ENCODE results near the gene GTF3C1. TPM values are rescaled to one million over a fixed set of nuclear protein-coding genes. Genes with fewer than 3 reads are reported as not detected.

Gene GTF3C1
- total and polyA plus RNA-seq, 2 of the 13 experiments (the other 11 are each of a cell fraction or from before 2014, with no cell fraction given): 29.2 to 72.7 TPM

DNA sequence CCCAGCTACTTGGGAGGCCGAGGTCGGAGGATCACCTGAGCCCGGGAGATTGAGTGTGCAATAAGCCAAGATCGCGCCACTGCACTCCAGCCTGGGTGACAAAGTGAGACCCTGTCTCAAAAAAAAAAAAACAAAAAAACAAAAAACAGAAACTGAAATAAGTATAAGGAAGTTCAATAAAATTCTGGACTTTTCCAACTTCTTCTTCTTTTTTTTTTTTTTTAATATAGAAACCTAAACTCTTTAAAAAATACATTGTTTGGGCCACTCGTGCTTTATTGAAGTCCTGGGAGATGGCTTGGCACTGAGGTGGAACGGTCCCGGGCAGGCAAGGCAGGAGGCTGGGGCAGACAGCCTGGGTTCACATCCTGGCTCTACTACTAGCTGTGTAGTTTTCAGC is 37.0 kb upstream of the GTF3C1 start:
- intact Hi-C loops (cut with micrococcal nuclease; ENCODE audit: unreplicated experiment) (no loop called here), in situ Hi-C loops (cut with HindIII; ENCODE audit: extremely low pct_ligation_motif_present, low pct_unique_long_range_greater_than_20kb) (no loop called here)
- CTCF ChIA-PET (ENCODE audit: low intra/inter-chr PET ratio, low total read pairs): no interaction called here
- peak; percentile 40; the same call in 1 of the 2 replicates for TF ChIP-seq ZNF768 (CRISPR knock-in tag; IDR thresholded peaks at IDR 0.05)
- no peak for TF ChIP-seq CEBPB (IDR thresholded peaks at IDR 0.05; ENCODE audit: borderline replicate concordance, low read depth, low read length)
- H4K20me1 ChIP-seq (ENCODE audit: insufficient read depth, low read length): no peaks in the 10 kb centered on the region
- H3K79me2 ChIP-seq (ENCODE audit: insufficient read depth, low read length): no peaks in the 10 kb centered on the region
- H3K27me3 ChIP-seq (ENCODE audit: control insufficient read depth in 1 of 2, insufficient read depth in 2 of 2, low read length in 2 of 2): no peaks in the 10 kb centered on the region
- BruUV-seq (replicated peaks): no TSS peak
- H3K4me1 ChIP-seq (ENCODE audit: insufficient read depth, low read length): no peaks in the 10 kb centered on the region
- 84% methylated on average over 8 of the region's 8 CpGs for WGBS (ENCODE audit: low lambda C conversion rate)
- POLR2A ChIA-PET: no interaction called here
- H2AFZ ChIP-seq (ENCODE audit: low read length): no peak overlapping the region
- no peak overlapping the region for H3K4me2 ChIP-seq (ENCODE audit: low read depth, low read length)
- FAIRE-seq: no peak
- no peak for DNase-seq (ENCODE audit: low spot score)
- no peak overlapping the region for H3K9ac ChIP-seq (ENCODE audit: insufficient read depth, low read depth, low read length)
- no peak overlapping the region for H3K27ac ChIP-seq (ENCODE audit: extremely low read length, insufficient read depth, low read length)
- H3K9me3 ChIP-seq (ENCODE audit: low read length): no peaks in the 10 kb centered on the region
- H3K36me3 ChIP-seq (replicated peaks in 1 of 2; ENCODE audit: control insufficient read depth in 1 of 2, insufficient read depth in 2 of 2, low read length in 2 of 2): peaks cover 0 to 10% of the 10 kb centered on the region in 2 experiments; a peak in 1 of 5 replicates
- no peak for ATAC-seq
- H3K4me3 ChIP-seq (replicated peaks in 1 of 3; ENCODE audit: insufficient read depth in 1 of 3, low read depth in 2 of 3, low read length in 3 of 3): no peak overlapping the region

GRCh38 chr16:27585200-27585599 is 35.5 kb upstream of the GTF3C1 start:
- BruUV-seq (replicated peaks): no TSS peak
- Histone ChIP-seq H3K79me2 (ENCODE audit: insufficient read depth, low read length) (no peaks in the 10 kb centered on the region), H2AFZ (ENCODE audit: low read length) (no peak overlapping the region), H3K4me3 (replicated peaks in 1 of 3; ENCODE audit: insufficient read depth in 1 of 3, low read depth in 2 of 3, low read length in 3 of 3) (no peak overlapping the region), H3K9me3 (ENCODE audit: low read length) (no peaks in the 10 kb centered on the region), H3K36me3 (replicated peaks in 1 of 2; ENCODE audit: control insufficient read depth in 1 of 2, insufficient read depth in 2 of 2, low read length in 2 of 2) (peaks cover 0 to 8% of the 10 kb centered on the region in 2 experiments; a peak in 1 of 5 replicates), H3K27me3 (ENCODE audit: control insufficient read depth in 1 of 2, insufficient read depth in 2 of 2, low read length in 2 of 2) (no peaks in the 10 kb centered on the region), H3K9ac (ENCODE audit: insufficient read depth, low read depth, low read length) (no peak overlapping the region), H3K4me2 (ENCODE audit: low read depth, low read length) (no peak overlapping the region), H3K27ac (ENCODE audit: extremely low read length, insufficient read depth, low read length) (no peak overlapping the region), H4K20me1 (ENCODE audit: insufficient read depth, low read length) (no peaks in the 10 kb centered on the region), H3K4me1 (ENCODE audit: insufficient read depth, low read length) (peaks cover 2% of the 10 kb centered on the region)
- ChIA-PET CTCF (ENCODE audit: low intra/inter-chr PET ratio, low total read pairs) (no interaction called here), POLR2A (no interaction called here)
- WGBS (ENCODE audit: low lambda C conversion rate): 92% methylated on average over 5 of the region's 5 CpGs
- in situ Hi-C loops (cut with HindIII; ENCODE audit: extremely low pct_ligation_motif_present, low pct_unique_long_range_greater_than_20kb) (no loop called here), intact Hi-C loops (cut with micrococcal nuclease; ENCODE audit: unreplicated experiment) (no loop called here)
- TF ChIP-seq ZNF678 (CRISPR knock-in tag; IDR thresholded peaks at IDR 0.05) (no peak), ELK4 (CRISPR knock-in tag; IDR thresholded peaks at IDR 0.05; ENCODE audit: borderline replicate concordance) (no peak), TBL1XR1 (IDR thresholded peaks at IDR 0.05; ENCODE audit: borderline replicate concordance, low read length, partially characterized antibody) (no peak), ETS1 (CRISPR knock-in tag; IDR thresholded peaks at IDR 0.05) (no peak), ZNF354B (CRISPR knock-in tag; IDR thresholded peaks at IDR 0.05) (no peak), GABPB1 (CRISPR knock-in tag; IDR thresholded peaks at IDR 0.05) (no peak), JARID2 (CRISPR knock-in tag; IDR thresholded peaks at IDR 0.05; ENCODE audit: insufficient replicate concordance) (no peak), YEATS4 (CRISPR knock-in tag; IDR thresholded peaks at IDR 0.05; ENCODE audit: borderline replicate concordance) (no peak), ZIK1 (CRISPR knock-in tag; IDR thresholded peaks at IDR 0.05; ENCODE audit: borderline replicate concordance, low read depth) (no peak), ZBTB42 (CRISPR knock-in tag; IDR thresholded peaks at IDR 0.05) (no peak), ZBTB20 (CRISPR knock-in tag; IDR thresholded peaks at IDR 0.05; ENCODE audit: borderline replicate concordance, low read depth) (no peak), ZNF703 (CRISPR knock-in tag; IDR thresholded peaks at IDR 0.05; ENCODE audit: borderline replicate concordance) (no peak), ZNF343 (CRISPR knock-in tag; IDR thresholded peaks at IDR 0.05) (no peak), ZNF879 (CRISPR knock-in tag; IDR thresholded peaks at IDR 0.05) (no peak)
- DNase-seq (ENCODE audit: low spot score): no peak
- no peak for FAIRE-seq
- no peak for ATAC-seq

All from HepG2 (cell line).